Stimulated activated memory B cell treated with anti-CD40 and anti-IgM and Interleukin-4, amounts not matched to agents 10 μg/mL and 1 μg/mL and 100 μg/mL, for 72 hours (primary cell): Measurements from ENCODE around the gene TNFRSF21.

Source experiments
- ATAC-seq: fragments of 150-1000 bp; cut with Tn5 transposase; 2 replicates; pipeline ENCODE4 v1.10.0; 2021
- H3K27ac Mint-ChIP-seq: one replicate; pipeline ENCODE4 v1.8.0; 2022; ENCODE audit warnings: mild to moderate bottlenecking, mixed read lengths
- H3K27me3 Mint-ChIP-seq: one replicate; pipeline ENCODE4 v1.8.0; 2022; ENCODE audit warnings: mixed read lengths
- H3K36me3 Mint-ChIP-seq: one replicate; pipeline ENCODE4 v1.8.0; 2022; ENCODE audit warnings: mixed read lengths
- H3K4me1 Mint-ChIP-seq: one replicate; pipeline ENCODE4 v1.8.0; 2022; ENCODE audit warnings: mixed read lengths
- H3K4me3 Mint-ChIP-seq: one replicate; pipeline ENCODE4 v1.8.0; 2022; ENCODE audit warnings: mild to moderate bottlenecking, moderate library complexity, mixed read lengths
- H3K9me3 Mint-ChIP-seq: one replicate; pipeline ENCODE4 v1.8.0; 2022; ENCODE audit warnings: mixed read lengths

Gene TNFRSF21

GRCh38 chr6:47256361-47256760 lies 53.3 kb downstream of the TNFRSF21 start:
- Mint-ChIP-seq H3K27me3 (no peaks in the 10 kb centered on the region), H3K9me3 (no peaks in the 10 kb centered on the region), H3K4me3 (no peak overlapping the region), H3K27ac (no peak overlapping the region), H3K4me1 (no peaks in the 10 kb centered on the region), H3K36me3 (no peaks in the 10 kb centered on the region)
- ATAC-seq: no peak

DNA sequence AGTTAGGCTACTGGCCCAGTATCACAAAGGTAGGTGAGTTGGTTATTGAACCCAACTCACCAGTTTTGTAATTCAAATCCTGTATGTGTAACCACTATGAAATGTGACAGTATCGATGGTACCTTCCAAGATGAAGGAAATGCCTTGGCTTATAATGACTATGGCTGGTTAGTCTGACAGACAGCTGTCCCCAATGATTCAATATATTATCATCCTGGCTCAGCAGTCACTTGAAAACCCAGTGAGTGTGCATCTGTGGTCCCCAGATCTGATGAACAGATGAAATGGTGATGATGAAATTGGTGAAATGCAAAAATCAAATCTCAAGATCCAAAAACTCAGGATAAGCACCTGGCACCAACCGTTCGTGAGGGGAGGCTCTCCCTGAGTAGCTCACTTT lies 54.8 kb downstream of the TNFRSF21 start:
- Mint-ChIP-seq H3K27ac (no peak overlapping the region), H3K4me3 (no peak overlapping the region), H3K4me1 (no peaks in the 10 kb centered on the region)

GRCh38 chr6:47254051-47254450 lies 55.7 kb downstream of the TNFRSF21 start:
- no peak for ATAC-seq
- H3K27me3 Mint-ChIP-seq: no peaks in the 10 kb centered on the region
- H3K4me3 Mint-ChIP-seq: no peak overlapping the region
- H3K36me3 Mint-ChIP-seq: no peaks in the 10 kb centered on the region
- no peak overlapping the region for H3K27ac Mint-ChIP-seq
- H3K9me3 Mint-ChIP-seq: no peaks in the 10 kb centered on the region
- H3K4me1 Mint-ChIP-seq: no peaks in the 10 kb centered on the region

More for the DNA sequence above, 54.8 kb downstream of the TNFRSF21 start:
- H3K27me3 Mint-ChIP-seq: no peaks in the 10 kb centered on the region
- H3K9me3 Mint-ChIP-seq: no peaks in the 10 kb centered on the region
- no peaks in the 10 kb centered on the region for H3K36me3 Mint-ChIP-seq
- no peak for ATAC-seq

- Mint-ChIP-seq H3K4me3 (no peak overlapping the region), H3K36me3 (no peaks in the 10 kb centered on the region), H3K4me1 (no peaks in the 10 kb centered on the region), H3K27ac (no peak overlapping the region), H3K9me3 (no peaks in the 10 kb centered on the region), H3K27me3 (no peaks in the 10 kb centered on the region)
- ATAC-seq: no peak
These were observed 56.6 kb downstream of the TNFRSF21 start for GRCh38 chr6:47253136-47253535.

GRCh38 chr6:47252633-47253032 lies 57.1 kb downstream of the TNFRSF21 start:
- ATAC-seq: no peak
- Mint-ChIP-seq H3K9me3 (no peaks in the 10 kb centered on the region), H3K36me3 (no peaks in the 10 kb centered on the region), H3K27ac (no peak overlapping the region), H3K27me3 (no peaks in the 10 kb centered on the region), H3K4me1 (no peaks in the 10 kb centered on the region), H3K4me3 (no peak overlapping the region)

GRCh38 chr6:47251396-47251795 lies 58.3 kb downstream of the TNFRSF21 start:
- Mint-ChIP-seq H3K36me3 (no peaks in the 10 kb centered on the region), H3K4me3 (no peak overlapping the region), H3K9me3 (no peaks in the 10 kb centered on the region), H3K27me3 (no peaks in the 10 kb centered on the region), H3K27ac (no peak overlapping the region), H3K4me1 (peaks cover 11% of the 10 kb centered on the region)
- no peak for ATAC-seq

- Mint-ChIP-seq H3K36me3 (no peaks in the 10 kb centered on the region), H3K9me3 (no peaks in the 10 kb centered on the region), H3K4me3 (no peak overlapping the region), H3K4me1 (peaks cover 22% of the 10 kb centered on the region), H3K27ac (no peak overlapping the region), H3K27me3 (no peaks in the 10 kb centered on the region)
- no peak for ATAC-seq
These were observed 59.4 kb downstream of the TNFRSF21 start for GRCh38 chr6:47250302-47250701.

DNA sequence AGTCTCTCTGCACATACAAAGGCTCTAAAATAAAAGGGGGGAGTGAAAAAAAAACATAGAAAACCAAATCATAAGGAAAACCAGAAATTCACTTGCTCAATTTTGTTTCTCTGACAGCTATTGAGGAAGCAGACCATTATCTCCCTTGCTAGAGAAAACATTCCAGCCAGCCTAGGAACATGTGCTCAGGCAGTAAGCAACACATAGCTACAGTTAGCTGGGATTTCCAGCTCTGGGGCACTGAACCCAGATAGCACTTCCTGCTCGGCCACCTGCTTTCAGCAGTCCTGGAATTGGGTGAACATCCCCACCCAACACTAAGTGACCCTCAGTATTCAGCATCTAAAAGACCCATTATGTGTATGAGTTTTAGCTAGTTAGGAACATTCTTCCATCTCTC lies 61.3 kb downstream of the TNFRSF21 start:
- Mint-ChIP-seq H3K4me1 (peaks cover 26% of the 10 kb centered on the region), H3K27me3 (no peaks in the 10 kb centered on the region), H3K27ac (no peak overlapping the region), H3K4me3 (no peak overlapping the region), H3K36me3 (no peaks in the 10 kb centered on the region), H3K9me3 (no peaks in the 10 kb centered on the region)
- ATAC-seq: no peak

GRCh38 chr6:47247227-47247797 lies 62.4 kb downstream of the TNFRSF21 start:
- Mint-ChIP-seq H3K4me1 (peaks cover 30% of the 10 kb centered on the region), H3K4me3 (peak overlapping the region; percentile 21), H3K9me3 (no peaks in the 10 kb centered on the region), H3K36me3 (no peaks in the 10 kb centered on the region), H3K27me3 (no peaks in the 10 kb centered on the region), H3K27ac (no peak overlapping the region)
- ATAC-seq: no peak

GRCh38 chr6:47246551-47246950 lies 63.2 kb downstream of the TNFRSF21 start:
- ATAC-seq: no peak
- Mint-ChIP-seq H3K9me3 (no peaks in the 10 kb centered on the region), H3K27ac (no peak overlapping the region), H3K27me3 (no peaks in the 10 kb centered on the region), H3K4me3 (no peak overlapping the region), H3K36me3 (no peaks in the 10 kb centered on the region), H3K4me1 (peaks cover 37% of the 10 kb centered on the region)

DNA sequence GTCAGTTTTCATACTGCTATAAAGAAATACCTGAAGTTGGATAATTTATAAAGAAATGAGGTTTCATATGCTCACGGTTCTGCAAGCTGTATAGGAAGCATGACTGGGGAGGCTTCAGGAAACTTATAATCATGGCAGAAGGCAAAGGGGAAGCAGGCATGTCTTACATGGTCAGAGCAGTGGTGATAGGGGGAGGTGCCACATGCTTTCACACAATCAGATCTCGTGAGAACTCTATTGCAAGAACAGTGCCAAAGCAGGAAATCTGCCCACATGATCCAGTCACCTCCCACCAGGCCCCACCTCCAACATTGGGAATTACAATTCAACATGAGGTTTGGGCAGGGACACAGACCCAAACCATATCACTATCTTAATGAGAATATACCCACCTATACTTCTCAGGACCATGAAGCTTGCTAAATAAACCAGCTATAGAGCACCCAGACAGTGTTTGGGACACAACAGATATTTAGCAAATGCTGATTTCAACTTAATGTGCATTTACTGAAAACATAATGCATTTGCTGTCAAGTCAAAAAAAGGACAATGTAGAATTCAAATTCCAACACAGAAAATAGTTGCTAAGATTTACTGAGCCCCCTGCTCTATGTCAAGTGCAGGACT lies 63.8 kb downstream of the TNFRSF21 start:
- Mint-ChIP-seq H3K4me3 (no peak overlapping the region), H3K36me3 (no peaks in the 10 kb centered on the region), H3K27ac (no peak overlapping the region), H3K9me3 (no peaks in the 10 kb centered on the region), H3K27me3 (no peaks in the 10 kb centered on the region), H3K4me1 (peaks cover 37% of the 10 kb centered on the region)
- no peak for ATAC-seq

DNA sequence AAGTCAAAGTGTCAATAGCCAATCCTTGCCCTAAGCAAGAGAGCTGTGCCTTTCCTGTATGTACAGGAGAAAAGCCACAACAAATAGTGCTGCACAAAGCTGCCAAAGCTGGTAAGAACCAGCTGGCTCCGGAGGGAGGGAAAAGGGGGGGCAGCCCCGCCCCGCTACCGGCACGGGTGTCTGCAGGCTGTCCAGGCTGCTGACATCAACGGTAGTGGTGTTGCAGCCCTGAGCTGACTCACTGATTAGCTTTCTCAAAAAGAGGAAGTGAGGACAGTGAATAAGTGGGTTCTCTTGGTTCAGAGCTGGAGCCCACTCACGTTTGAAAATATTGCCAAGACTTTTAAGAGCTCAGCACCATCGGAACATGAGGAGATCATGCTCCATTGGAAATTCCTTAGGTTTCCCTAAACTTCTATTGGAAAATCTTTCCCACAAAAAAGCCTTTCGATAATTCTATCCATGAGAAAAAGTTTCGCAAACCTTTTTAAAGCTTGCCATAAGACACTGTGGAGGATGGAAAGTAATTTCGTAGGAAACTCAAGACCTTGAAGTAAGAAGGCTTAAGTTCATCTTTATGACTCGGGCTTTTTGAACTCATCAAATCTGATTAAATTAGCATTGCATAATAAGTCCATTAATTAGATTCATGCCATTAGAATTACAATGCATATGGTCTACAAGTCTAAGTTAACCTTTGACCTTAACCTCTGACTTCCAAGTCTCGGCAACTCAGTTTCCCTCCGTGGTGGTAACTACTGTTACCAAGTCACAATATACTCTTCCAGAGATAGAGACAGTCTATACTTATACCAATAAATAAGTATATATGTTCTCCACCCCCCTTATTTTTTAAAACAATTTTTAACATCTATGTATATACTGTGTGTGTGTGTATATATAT lies 67.0 kb downstream of the TNFRSF21 start:
- ATAC-seq: peak; percentile 98
- Mint-ChIP-seq H3K27me3 (no peaks in the 10 kb centered on the region), H3K9me3 (no peaks in the 10 kb centered on the region), H3K27ac (peak overlapping the region; percentile 67), H3K4me3 (no peak overlapping the region), H3K36me3 (no peaks in the 10 kb centered on the region), H3K4me1 (peaks cover 37% of the 10 kb centered on the region)

DNA sequence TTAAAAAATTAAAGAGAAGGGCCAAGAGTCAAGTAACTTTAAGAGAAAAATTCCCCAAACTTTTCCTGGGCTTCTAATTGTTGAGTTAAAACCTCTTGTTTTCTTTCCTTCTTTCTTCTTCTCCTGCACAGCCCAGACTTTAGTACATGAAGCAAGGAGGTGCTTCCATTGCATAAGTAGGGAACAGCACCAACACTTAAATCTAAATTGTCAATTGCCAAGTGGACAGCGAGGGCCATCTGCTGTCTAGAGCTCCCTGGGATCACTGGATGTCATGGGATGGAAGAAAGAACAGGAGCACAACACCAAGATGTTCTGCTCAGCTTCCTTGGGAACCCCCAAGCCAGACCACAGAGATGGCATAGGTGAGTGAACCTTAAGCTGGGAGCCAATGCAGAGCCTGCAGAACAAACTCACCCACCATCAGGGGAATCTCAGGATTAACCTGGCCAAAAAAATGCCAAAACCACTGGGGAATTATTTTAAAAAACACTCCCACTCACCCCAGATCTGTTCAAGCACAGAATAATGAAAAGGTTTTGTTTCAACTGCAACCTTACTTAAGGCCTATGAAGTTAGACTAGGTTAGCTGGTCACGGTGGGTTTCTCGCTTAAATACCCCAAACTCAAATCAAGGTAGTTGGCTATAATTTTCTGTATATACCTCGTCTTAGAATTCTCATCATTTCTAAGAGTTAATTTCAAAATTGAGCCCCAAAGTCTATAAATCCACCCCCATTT lies 67.8 kb downstream of the TNFRSF21 start:
- H3K4me3 Mint-ChIP-seq: no peak overlapping the region
- no peaks in the 10 kb centered on the region for H3K9me3 Mint-ChIP-seq
- no peaks in the 10 kb centered on the region for H3K27me3 Mint-ChIP-seq
- H3K36me3 Mint-ChIP-seq: no peaks in the 10 kb centered on the region
- peaks cover 31% of the 10 kb centered on the region for H3K4me1 Mint-ChIP-seq
- H3K27ac Mint-ChIP-seq: peak overlapping the region; percentile 67
- ATAC-seq: no peak

DNA sequence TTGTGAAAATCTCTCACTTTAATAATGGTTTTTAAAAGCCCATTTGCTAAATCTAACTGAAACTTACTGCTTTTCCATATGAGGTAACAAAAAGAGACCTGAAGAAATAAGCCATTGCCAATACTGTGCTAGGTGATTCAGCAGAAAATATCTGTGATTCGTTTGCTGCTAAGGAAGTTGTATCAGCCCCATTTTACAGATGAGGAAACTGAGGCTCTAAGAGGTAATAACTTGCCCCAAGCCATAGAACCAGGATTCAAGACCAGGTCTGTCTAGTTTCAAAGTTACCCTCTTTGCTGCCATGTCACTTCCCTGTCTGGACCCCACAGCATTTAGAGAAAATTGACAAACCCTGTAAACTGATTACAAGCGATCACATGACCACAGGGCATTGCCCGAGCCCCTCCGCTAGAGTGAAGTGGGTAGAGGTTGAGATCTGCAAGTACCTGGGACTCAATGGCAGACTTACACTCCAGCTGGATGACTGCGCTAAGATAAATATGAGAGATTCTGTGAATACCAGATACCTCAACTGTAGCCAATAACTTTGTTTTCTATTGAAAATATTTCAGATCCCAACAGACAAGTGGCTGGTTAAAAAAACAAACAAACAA lies 69.3 kb downstream of the TNFRSF21 start:
- Mint-ChIP-seq H3K4me3 (no peak overlapping the region), H3K27me3 (no peaks in the 10 kb centered on the region), H3K4me1 (peaks cover 16% of the 10 kb centered on the region), H3K27ac (no peak overlapping the region), H3K9me3 (no peaks in the 10 kb centered on the region), H3K36me3 (no peaks in the 10 kb centered on the region)
- no peak for ATAC-seq

- no peaks in the 10 kb centered on the region for H3K36me3 Mint-ChIP-seq
- H3K9me3 Mint-ChIP-seq: no peaks in the 10 kb centered on the region
- ATAC-seq: no peak
- H3K27ac Mint-ChIP-seq: no peak overlapping the region
- no peaks in the 10 kb centered on the region for H3K27me3 Mint-ChIP-seq
- no peak overlapping the region for H3K4me3 Mint-ChIP-seq
- H3K4me1 Mint-ChIP-seq: peaks cover 11% of the 10 kb centered on the region
These were observed 70.2 kb downstream of the TNFRSF21 start for GRCh38 chr6:47239546-47239945.
